Astrocyte (in vitro differentiated cells and primary cell): ENCODE results near the gene GPR26.

ENCODE experiments used
- EZH2 ChIP-seq: IDR thresholded peaks from 2 replicates; pipeline ENCODE4 v1.6.1; 2012; ENCODE audit warnings: mild to moderate bottlenecking, low read length, inconsistent platforms; ENCODE audit not compliant: insufficient read depth
- TF ChIP-seq, protein P1 (sequence below): IDR thresholded peaks from 2 replicates; pipeline ENCODE4 v1.5.1; 2011; ENCODE audit warnings: low read depth, mild to moderate bottlenecking, inconsistent platforms, low read length, moderate library complexity; ENCODE audit not compliant: insufficient read depth

DNA sequence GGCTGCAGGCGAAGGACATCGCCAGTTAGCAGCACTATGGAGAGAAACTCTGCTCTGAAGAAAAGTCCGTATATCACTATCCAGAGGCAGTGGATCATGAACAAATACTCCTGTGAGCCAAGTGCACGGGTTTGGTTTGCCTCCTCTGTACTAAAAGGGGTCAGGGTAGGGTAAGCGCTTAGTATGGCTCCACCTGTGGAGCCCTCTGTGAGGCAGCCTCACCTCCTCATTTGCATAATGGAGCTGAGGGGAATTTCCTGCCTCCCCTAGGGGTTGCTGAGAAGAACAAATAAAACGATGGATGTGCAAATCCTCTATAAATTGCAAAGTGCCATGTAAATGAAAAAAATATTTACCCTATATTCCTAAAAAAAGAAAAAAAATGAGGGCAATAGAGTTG, 63.4 kb downstream of the GPR26 start:
- TF ChIP-seq, protein P1, sequence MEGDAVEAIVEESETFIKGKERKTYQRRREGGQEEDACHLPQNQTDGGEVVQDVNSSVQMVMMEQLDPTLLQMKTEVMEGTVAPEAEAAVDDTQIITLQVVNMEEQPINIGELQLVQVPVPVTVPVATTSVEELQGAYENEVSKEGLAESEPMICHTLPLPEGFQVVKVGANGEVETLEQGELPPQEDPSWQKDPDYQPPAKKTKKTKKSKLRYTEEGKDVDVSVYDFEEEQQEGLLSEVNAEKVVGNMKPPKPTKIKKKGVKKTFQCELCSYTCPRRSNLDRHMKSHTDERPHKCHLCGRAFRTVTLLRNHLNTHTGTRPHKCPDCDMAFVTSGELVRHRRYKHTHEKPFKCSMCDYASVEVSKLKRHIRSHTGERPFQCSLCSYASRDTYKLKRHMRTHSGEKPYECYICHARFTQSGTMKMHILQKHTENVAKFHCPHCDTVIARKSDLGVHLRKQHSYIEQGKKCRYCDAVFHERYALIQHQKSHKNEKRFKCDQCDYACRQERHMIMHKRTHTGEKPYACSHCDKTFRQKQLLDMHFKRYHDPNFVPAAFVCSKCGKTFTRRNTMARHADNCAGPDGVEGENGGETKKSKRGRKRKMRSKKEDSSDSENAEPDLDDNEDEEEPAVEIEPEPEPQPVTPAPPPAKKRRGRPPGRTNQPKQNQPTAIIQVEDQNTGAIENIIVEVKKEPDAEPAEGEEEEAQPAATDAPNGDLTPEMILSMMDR: no peak
- no peak for TF ChIP-seq EZH2
